DOHH2 (cell line): ENCODE results near the gene DUSP8.
"Not testable (repeated sequence)": the region's sequence is repeated elsewhere in the genome, so short reads cannot be mapped to it uniquely, and the experiment has no call there.

ENCODE experiments used
- H3F3A ChIP-seq: fragments of 200-600 bp; sonication (generic), shearing (Covaris generic); 2 replicates; pipeline ENCODE4 v1.6.0; 2016; ENCODE audit warnings: antibody characterized with exemption, mild to moderate bottlenecking; ENCODE audit not compliant: control insufficient read depth, insufficient read depth
- H3K27ac ChIP-seq: fragments of 200-600 bp; sonication (generic); 2 replicates; pipeline ENCODE4 v1.5.1; 2014; ENCODE audit warnings: low read depth, mild to moderate bottlenecking, low read length, moderate library complexity
- H3K27me3 ChIP-seq: fragments of 200-600 bp; sonication (generic); 2 replicates; pipeline ENCODE4 v1.6.1; 2014; ENCODE audit warnings: mild to moderate bottlenecking, low read length, mixed read lengths; ENCODE audit not compliant: control insufficient read depth
- H3K36me3 ChIP-seq: fragments of 200-600 bp; sonication (generic); 2 replicates; pipeline ENCODE4 v1.6.1; 2014; ENCODE audit warnings: mild to moderate bottlenecking, low read length, moderate library complexity, mixed read lengths; ENCODE audit not compliant: control insufficient read depth
- H3K4me1 ChIP-seq: fragments of 200-600 bp; sonication (generic); 2 replicates; pipeline ENCODE4 v1.6.1; 2014; ENCODE audit warnings: mild to moderate bottlenecking, low read length, mixed read lengths; ENCODE audit not compliant: control insufficient read depth
- H3K4me2 ChIP-seq: fragments of 200-600 bp; sonication (generic); 2 replicates; pipeline ENCODE4 v1.6.0; 2014; ENCODE audit warnings: mild to moderate bottlenecking, low read length, moderate library complexity
- H3K4me3 ChIP-seq: fragments of 200-600 bp; sonication (generic); 2 replicates; pipeline ENCODE4 v1.5.1; 2014; ENCODE audit warnings: mild to moderate bottlenecking, low read length, mixed read lengths
- H3K79me2 ChIP-seq: fragments of 200-600 bp; sonication (generic); 2 replicates; pipeline ENCODE4 v1.6.1; 2014; ENCODE audit warnings: mild to moderate bottlenecking, low read length, mixed read lengths; ENCODE audit not compliant: control insufficient read depth
- H3K9me2 ChIP-seq: fragments of 200-600 bp; sonication (generic); replicated peaks from 2 replicates; pipeline ENCODE4 v1.6.1; 2014; ENCODE audit warnings: mild to moderate bottlenecking, low read length, mixed read lengths; ENCODE audit not compliant: control insufficient read depth
- H3K9me3 ChIP-seq: fragments of 200-600 bp; sonication (generic); 2 replicates; pipeline ENCODE4 v1.6.1; 2014; ENCODE audit warnings: antibody characterized with exemption, low read length, mixed read lengths; ENCODE audit not compliant: control insufficient read depth, insufficient read depth
- H4K20me1 ChIP-seq: fragments of 200-600 bp; sonication (generic); 2 replicates; pipeline ENCODE4 v1.6.0; 2014; ENCODE audit warnings: low read depth, mild to moderate bottlenecking, antibody characterized with exemption, low read length, moderate library complexity; ENCODE audit not compliant: control insufficient read depth, insufficient read depth
- CTCF ChIP-seq: fragments of 200-600 bp; sonication (generic); IDR thresholded peaks from one replicate; pipeline ENCODE4 v1.5.1; 2014; ENCODE audit warnings: antibody characterized with exemption, mild to moderate bottlenecking, low read depth, low read length; ENCODE audit not compliant: poor library complexity, severe bottlenecking
- EZH2phosphoT487 ChIP-seq: fragments of 200-600 bp; sonication (generic); IDR thresholded peaks from 2 replicates; pipeline ENCODE4 v1.6.1; 2017; ENCODE audit warnings: borderline replicate concordance, mild to moderate bottlenecking, antibody characterized with exemption, low read length, moderate library complexity, mixed read lengths

DUSP8 gene

GRCh38 chr11:1604181-1604580, 32.1 kb upstream of the DUSP8 start:
- no peaks in the 10 kb centered on the region for H3K4me1 ChIP-seq
- no peak overlapping the region for H3K4me3 ChIP-seq
- no peaks in the 10 kb centered on the region for H4K20me1 ChIP-seq
- no peaks in the 10 kb centered on the region for H3K79me2 ChIP-seq
- no peak overlapping the region for H3K27ac ChIP-seq
- no peak overlapping the region for H3K4me2 ChIP-seq
- H3F3A ChIP-seq = no peaks in the 10 kb centered on the region
- H3K36me3 ChIP-seq = no peaks in the 10 kb centered on the region
- H3K9me3 ChIP-seq = no peaks in the 10 kb centered on the region
- H3K27me3 ChIP-seq = peaks cover 18% of the 10 kb centered on the region
- no peaks in the 10 kb centered on the region for H3K9me2 ChIP-seq
- TF ChIP-seq CTCF (no peak), EZH2phosphoT487 (no peak)

GRCh38 chr11:1603629-1604028, 31.6 kb upstream of the DUSP8 start:
- no peak overlapping the region for H3K4me3 ChIP-seq
- H3K36me3 ChIP-seq = no peaks in the 10 kb centered on the region
- no peak overlapping the region for H3K27ac ChIP-seq
- H3K27me3 ChIP-seq = peaks cover 18% of the 10 kb centered on the region
- no peaks in the 10 kb centered on the region for H3K9me2 ChIP-seq
- no peaks in the 10 kb centered on the region for H3K79me2 ChIP-seq
- no peaks in the 10 kb centered on the region for H3K4me1 ChIP-seq
- H3K4me2 ChIP-seq = no peak overlapping the region
- no peaks in the 10 kb centered on the region for H3K9me3 ChIP-seq
- H4K20me1 ChIP-seq = no peaks in the 10 kb centered on the region
- H3F3A ChIP-seq = no peaks in the 10 kb centered on the region
- no peak for TF ChIP-seq EZH2phosphoT487
- TF ChIP-seq CTCF = no peak

DNA sequence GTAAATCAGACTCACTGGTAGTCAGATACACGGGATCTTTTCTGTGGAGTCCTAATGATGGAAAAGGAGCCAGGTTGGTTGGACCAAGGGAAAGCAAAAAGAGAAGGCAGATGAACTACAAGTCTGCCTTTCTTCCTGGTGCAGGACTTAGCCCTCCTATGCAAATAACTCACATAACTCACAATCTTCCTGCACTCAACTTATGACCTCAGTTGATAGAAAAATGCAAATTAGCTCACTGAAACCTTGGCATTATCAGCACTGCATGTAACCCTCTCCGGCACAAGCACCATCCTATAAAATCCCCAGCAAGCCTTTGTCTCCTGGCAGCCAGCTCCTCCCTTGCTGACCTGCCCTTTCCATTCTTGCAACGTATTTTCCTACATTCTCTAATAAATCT, 29.6 kb upstream of the DUSP8 start:
- H3K9me2 ChIP-seq, H4K20me1 ChIP-seq, H3K4me2 ChIP-seq, H3K4me3 ChIP-seq, H3K27ac ChIP-seq, H3K9me3 ChIP-seq, H3K4me1 ChIP-seq, H3K36me3 ChIP-seq, H3F3A ChIP-seq, H3K79me2 ChIP-seq: not testable (repeated sequence)
- peaks cover 21% of the 10 kb centered on the region for H3K27me3 ChIP-seq

DNA sequence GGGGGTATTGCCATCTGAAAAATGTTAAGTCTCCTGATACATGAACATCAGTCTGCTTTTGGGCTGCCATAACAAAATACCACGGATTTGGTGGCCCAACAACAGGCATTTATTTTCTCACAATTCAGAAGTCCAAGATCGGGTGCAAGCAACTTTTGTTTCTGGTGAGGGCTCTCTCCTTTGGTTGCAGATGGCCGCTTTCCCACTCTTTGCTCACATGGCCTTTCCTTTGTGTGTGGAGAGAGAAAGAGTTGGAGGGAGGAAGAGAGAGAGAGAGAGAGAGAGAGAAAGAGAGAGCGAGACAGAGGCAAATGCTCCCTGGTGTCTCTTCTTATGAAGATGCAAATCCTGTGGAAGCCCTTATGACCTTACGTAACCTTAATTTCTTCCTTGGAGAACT, 28.6 kb upstream of the DUSP8 start:
- Histone ChIP-seq H3K79me2 (no peaks in the 10 kb centered on the region), H3K27me3 (peaks cover 21% of the 10 kb centered on the region), H3F3A (no peaks in the 10 kb centered on the region)

More for the DNA sequence above, 28.6 kb upstream of the DUSP8 start:
- Histone ChIP-seq H3K36me3 (no peaks in the 10 kb centered on the region), H3K4me3 (no peak overlapping the region), H3K9me3 (no peaks in the 10 kb centered on the region), H3K4me1 (no peaks in the 10 kb centered on the region), H4K20me1 (no peaks in the 10 kb centered on the region), H3K4me2 (no peak overlapping the region), H3K9me2 (no peaks in the 10 kb centered on the region), H3K27ac (no peak overlapping the region)
- TF ChIP-seq EZH2phosphoT487 = no peak
- TF ChIP-seq CTCF = no peak
